Measurements from ENCODE around the gene ALKBH8.

- TF ChIP-seq POLR2AphosphoS5 (IDR thresholded peaks at IDR 0.05; ENCODE audit: low read depth, low read length) (no peak), POLR2A (IDR thresholded peaks at IDR 0.05; ENCODE audit: low read depth, low read length) (no peak), PAX5 (IDR thresholded peaks at IDR 0.05; ENCODE audit: insufficient read depth, low read length, severe bottlenecking) (no peak), TAF1 (IDR thresholded peaks at IDR 0.05; ENCODE audit: low read depth, low read length) (no peak), SPI1 (IDR thresholded peaks at IDR 0.05; ENCODE audit: low read depth, low read length) (no peak)
These were observed 39.8 kb upstream of the ALKBH8 start for GRCh38 chr11:107605061-107606006.

All from GM12891 (cell line).